ENCODE measurements around the gene THEMIS2. TPM values are rescaled to one million over a fixed set of nuclear protein-coding genes. Genes with fewer than 3 reads are reported as not detected.
"Not testable (repeated sequence)": the region's sequence is repeated elsewhere in the genome, so short reads cannot be mapped to it uniquely, and the experiment has no call there.

The THEMIS2 gene
- polyA plus RNA-seq, 3 donors = 306 to 618 (median 344) TPM

GRCh38 chr1:27824411-27824810 lies 47.9 kb upstream of the THEMIS2 start:
- Histone ChIP-seq H3K4me3 (replicated peaks in 1 of 3; ENCODE audit: low read depth in 2 of 3, low read length in 3 of 3) (no peak overlapping the region), H3K4me2 (replicated peaks; ENCODE audit: extremely low read depth, low read length, poor library complexity, severe bottlenecking) (no peak overlapping the region), H3K4me1 (ENCODE audit: control insufficient read depth in 1 of 2, insufficient read depth in 2 of 2, low read length in 2 of 2) (no peaks in the 10 kb centered on the region), H3K79me2 (ENCODE audit: insufficient read depth, low read length) (no peaks in the 10 kb centered on the region), H2AFZ (ENCODE audit: insufficient read depth, low read depth, low read length, poor library complexity, severe bottlenecking) (no peak overlapping the region), H3K27me3 (ENCODE audit: control insufficient read depth in 2 of 2, insufficient read depth in 2 of 2, low read length in 2 of 2) (no peaks in the 10 kb centered on the region), H3K36me3 (replicated peaks in 1 of 2; ENCODE audit: control insufficient read depth in 1 of 2, insufficient read depth in 2 of 2, low read length in 2 of 2) (peaks cover 46 to 52% of the 10 kb centered on the region in 2 donors), H3K27ac (ENCODE audit: low read depth in 1 of 2, low read length in 2 of 2) (no peak overlapping the region), H4K20me1 (ENCODE audit: insufficient read depth, low read length) (peaks cover 5% of the 10 kb centered on the region), H3K9me3 (replicated peaks in 1 of 2; ENCODE audit: control insufficient read depth in 1 of 2, insufficient read depth in 1 of 2, low read length in 2 of 2) (no peaks in the 10 kb centered on the region), H3K9ac (ENCODE audit: insufficient read depth, low read length, poor library complexity, severe bottlenecking) (no peak overlapping the region)
- peaks cover 39 to 57% of the 10 kb centered on the region in 2 donors for H3K36me3 Mint-ChIP-seq
- no peak for TF ChIP-seq CTCF (IDR thresholded peaks at IDR 0.05)
- intact Hi-C loops (cut with micrococcal nuclease) = no loop called here
- no CpG with 5 or more reads among the region's 4 CpGs for WGBS (ENCODE audit: insufficient coverage)
- DNase-seq = no peak
- H3K4me1 Mint-ChIP-seq = no peaks in the 10 kb centered on the region
- H3K9me3 Mint-ChIP-seq = peaks cover 0 to 2% (median 0%) of the 10 kb centered on the region in 7 donors
- no peaks in the 10 kb centered on the region for H3K27me3 Mint-ChIP-seq (ENCODE audit: low read depth in 3 of 3)
- H3K4me3 Mint-ChIP-seq = no peak overlapping the region
- H3K27ac Mint-ChIP-seq = no peak overlapping the region

DNA sequence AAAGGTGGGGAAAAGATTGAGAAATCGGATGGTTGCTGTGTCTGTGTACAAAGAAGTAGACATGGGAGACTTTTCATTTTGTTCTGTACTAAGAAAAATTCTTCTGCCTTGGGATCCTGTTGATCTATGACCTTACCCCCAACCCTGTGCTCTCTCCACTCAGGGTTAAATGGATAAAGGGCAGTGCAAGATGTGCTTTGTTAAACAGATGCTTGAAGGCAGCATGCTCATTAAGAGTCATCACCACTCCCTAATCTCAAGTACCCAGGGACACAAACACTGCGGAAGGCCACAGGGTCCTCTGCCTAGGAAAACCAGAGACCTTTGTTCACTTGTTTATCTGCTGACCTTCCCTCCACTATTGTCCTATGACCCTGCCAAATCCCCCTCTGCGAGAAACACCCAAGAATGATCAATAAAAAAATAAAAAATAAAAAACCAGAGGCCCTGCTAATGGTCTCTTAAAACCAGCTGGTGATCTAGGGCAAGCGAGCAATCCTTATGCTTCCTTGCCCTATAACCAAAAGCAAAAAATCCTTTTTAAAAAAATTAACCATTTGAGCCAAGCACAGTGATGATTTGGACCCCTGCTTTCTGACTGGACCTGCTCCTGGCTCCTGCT lies 42.9 kb upstream of the THEMIS2 start:
- H3K9ac ChIP-seq (ENCODE audit: insufficient read depth, low read length, poor library complexity, severe bottlenecking); H3K27me3 Mint-ChIP-seq (ENCODE audit: low read depth in 3 of 3); DNase-seq; H4K20me1 ChIP-seq (ENCODE audit: insufficient read depth, low read length); H3K9me3 ChIP-seq (replicated peaks in 1 of 2; ENCODE audit: control insufficient read depth in 1 of 2, insufficient read depth in 1 of 2, low read length in 2 of 2); H3K27me3 ChIP-seq (ENCODE audit: control insufficient read depth in 2 of 2, insufficient read depth in 2 of 2, low read length in 2 of 2); intact Hi-C loops (cut with micrococcal nuclease); H3K27ac ChIP-seq (ENCODE audit: low read depth in 1 of 2, low read length in 2 of 2); H3K9me3 Mint-ChIP-seq: not testable (repeated sequence)
- Histone ChIP-seq H3K4me3 (replicated peaks in 1 of 3; ENCODE audit: low read depth in 2 of 3, low read length in 3 of 3) (peak overlapping the region in 1 of 3 experiments; percentile 96), H3K4me2 (replicated peaks; ENCODE audit: extremely low read depth, low read length, poor library complexity, severe bottlenecking) (peak overlapping the region; percentile 90), H3K79me2 (ENCODE audit: insufficient read depth, low read length) (peaks cover 42% of the 10 kb centered on the region), H3K36me3 (replicated peaks in 1 of 2; ENCODE audit: control insufficient read depth in 1 of 2, insufficient read depth in 2 of 2, low read length in 2 of 2) (peaks cover 19 to 24% of the 10 kb centered on the region in 2 donors), H3K4me1 (ENCODE audit: control insufficient read depth in 1 of 2, insufficient read depth in 2 of 2, low read length in 2 of 2) (peaks cover 14 to 19% of the 10 kb centered on the region in 2 donors), H2AFZ (ENCODE audit: insufficient read depth, low read depth, low read length, poor library complexity, severe bottlenecking) (peak overlapping the region; percentile 98)
- WGBS (ENCODE audit: insufficient coverage) = no CpG with 5 or more reads among the region's 4 CpGs
- H3K4me3 Mint-ChIP-seq = peak overlapping the region in 1 of 2 donors; percentile 93
- H3K27ac Mint-ChIP-seq = peak overlapping the region in 1 of 7 donors; percentile 93
- H3K36me3 Mint-ChIP-seq = peaks cover 15 to 25% of the 10 kb centered on the region in 2 donors
- H3K4me1 Mint-ChIP-seq = peaks cover 17% of the 10 kb centered on the region

Measured in CD14-positive monocyte (primary cell).